Endothelial cell of umbilical vein (primary cell): ENCODE data around the gene P2RY6. TPM values are rescaled to one million over a fixed set of nuclear protein-coding genes. Genes with fewer than 3 reads are reported as not detected.

Experiments
- BruUV-seq: library from RNA; stranded (reverse); fragments of 400-500 nt; replicated peaks from 2 replicates; lab custom pipeline; 2021; lab: Mats Ljungman, UMichigan
- CTCF ChIA-PET: fragments of 300-600, 350-600 bp; sonication (Branson Sonifier 250); formaldehyde crosslinking; loops from one replicate; lab custom pipeline; 2021; ENCODE audit warnings: antibody characterized with exemption, inconsistent platforms; lab: Charles Lee
- POLR2A ChIA-PET: fragments of 300-600, 350-600 bp; sonication (Branson Sonifier 250); formaldehyde crosslinking; loops from one replicate; lab custom pipeline; 2021; ENCODE audit warnings: antibody characterized with exemption, inconsistent platforms; lab: Charles Lee
- DNase-seq: peaks from one replicate; pipeline ENCODE4 v3.0.0-alpha.2; 2011; ENCODE audit warnings: low read depth, low spot score
- FAIRE-seq: peaks from 2 replicates; lab custom pipeline; 2011; peaks lifted over from hg19 to GRCh38; lab: Jason Lieb, UNC
- H2AFZ ChIP-seq: 2 replicates; pipeline ENCODE4 v1.6.0; 2012; ENCODE audit warnings: low read depth, low read length, control low read depth, inconsistent platforms
- H3K27ac ChIP-seq: 2 replicates; pipeline ENCODE4 v1.5.1; 2011; ENCODE audit warnings: low read depth, mild to moderate bottlenecking, control low read depth, low read length, moderate library complexity; ENCODE audit not compliant: insufficient read depth
- H3K27me3 ChIP-seq, 2 experiments: 2 replicates each; pipeline versions ENCODE4 v1.6.0 to v1.6.1; 2011; ENCODE audit warnings: low read length in 2 of 2, mixed read lengths in 1 of 2; ENCODE audit not compliant: control insufficient read depth in 2 of 2, insufficient read depth in 2 of 2
- H3K36me3 ChIP-seq, 2 experiments: 2 replicates in 1 of 2; 3 replicates in 1 of 2; pipeline ENCODE4 v1.5.1; 2011; ENCODE audit warnings: low read length in 2 of 2, mild to moderate bottlenecking in 1 of 2, moderate library complexity in 1 of 2; ENCODE audit not compliant: control insufficient read depth in 2 of 2, insufficient read depth in 2 of 2; ENCODE audit errors: extremely low read depth in 1 of 2
- H3K4me1 ChIP-seq: 3 replicates; pipeline ENCODE4 v1.5.1; 2011; ENCODE audit warnings: mild to moderate bottlenecking, low read length; ENCODE audit not compliant: control insufficient read depth, insufficient read depth; ENCODE audit errors: extremely low read depth
- H3K4me2 ChIP-seq: 2 replicates; pipeline ENCODE4 v1.6.1; 2011; ENCODE audit warnings: low read length, control low read depth, mixed read lengths; ENCODE audit not compliant: insufficient read depth
- H3K4me3 ChIP-seq, 3 experiments: fragments of 200-600 bp in 1 of 3; sonication (generic), shearing (Covaris generic) in 1 of 3; replicated peaks in 1 of 3; 2 replicates each; pipeline ENCODE4 v1.5.1; 2011 to 2016; ENCODE audit warnings: control low read depth in 3 of 3, low read length in 3 of 3, mild to moderate bottlenecking in 2 of 3, inconsistent platforms in 1 of 3, low read depth in 1 of 3, moderate library complexity in 1 of 3; ENCODE audit not compliant: insufficient read depth in 1 of 3
- H3K79me2 ChIP-seq: 2 replicates; pipeline ENCODE4 v1.6.0; 2012; ENCODE audit warnings: low read length, inconsistent platforms; ENCODE audit not compliant: control insufficient read depth, insufficient read depth
- H3K9ac ChIP-seq: replicated peaks from 2 replicates; pipeline ENCODE3; 2011; ENCODE audit warnings: low read length, control low read depth; ENCODE audit not compliant: insufficient read depth; ENCODE audit errors: extremely low read depth
- H3K9me1 ChIP-seq: replicated peaks from 3 replicates; pipeline ENCODE4 v1.6.0; 2011; ENCODE audit warnings: mild to moderate bottlenecking, low read length; ENCODE audit not compliant: control insufficient read depth, insufficient read depth; ENCODE audit errors: extremely low read depth
- H3K9me3 ChIP-seq: replicated peaks from 2 replicates; pipeline ENCODE4 v1.5.1; 2012; ENCODE audit warnings: low read length, inconsistent platforms; ENCODE audit not compliant: control insufficient read depth, insufficient read depth
- H4K20me1 ChIP-seq: replicated peaks from 2 replicates; pipeline ENCODE3; 2011; ENCODE audit warnings: mild to moderate bottlenecking, low read length; ENCODE audit not compliant: control insufficient read depth, insufficient read depth; ENCODE audit errors: extremely low read depth
- CTCF ChIP-seq, 2 donors: IDR thresholded peaks; 1 replicate in 1 of 2; 2 replicates in 1 of 2; pipeline ENCODE4 v1.5.1; 2011; ENCODE audit warnings: low read length in 2 of 2, mild to moderate bottlenecking in 2 of 2, moderate library complexity in 2 of 2, control low read depth in 1 of 2, inconsistent platforms in 1 of 2, low read depth in 1 of 2; ENCODE audit not compliant: insufficient read depth in 1 of 2; ENCODE audit errors: extremely low read depth in 1 of 2
- EZH2 ChIP-seq: IDR thresholded peaks from 2 replicates; pipeline ENCODE4 v1.6.1; 2012; ENCODE audit warnings: borderline replicate concordance, low read depth, mild to moderate bottlenecking, moderate library complexity, low read length, inconsistent platforms; ENCODE audit not compliant: severe bottlenecking
- FOS ChIP-seq: IDR thresholded peaks from 2 replicates; pipeline ENCODE4 v1.6.1; 2011; ENCODE audit warnings: mild to moderate bottlenecking, low read length, moderate library complexity, borderline replicate concordance; ENCODE audit not compliant: insufficient read depth
- GATA2 ChIP-seq: IDR thresholded peaks from 2 replicates; pipeline ENCODE4 v1.7.0; 2011; ENCODE audit warnings: low read depth, mild to moderate bottlenecking, moderate library complexity, mixed read lengths, low read length; ENCODE audit not compliant: insufficient read length, insufficient read depth
- JUN ChIP-seq: IDR thresholded peaks from 2 replicates; pipeline ENCODE4 v1.6.1; 2011; ENCODE audit warnings: borderline replicate concordance, low read depth; ENCODE audit not compliant: insufficient read length, insufficient read depth
- MAX ChIP-seq: IDR thresholded peaks from 2 replicates; pipeline ENCODE4 v1.6.1; 2011; ENCODE audit not compliant: insufficient read depth, insufficient read length
- MYC ChIP-seq: IDR thresholded peaks from one replicate; pipeline ENCODE4 v1.6.1; 2011; ENCODE audit warnings: mild to moderate bottlenecking, low read depth, low read length
- POLR2A ChIP-seq: IDR thresholded peaks from 2 replicates; pipeline ENCODE4 v1.6.1; 2012; ENCODE audit warnings: low read depth, mild to moderate bottlenecking, control low read depth, low read length
- POLR2AphosphoS5 ChIP-seq: IDR thresholded peaks from 2 replicates; pipeline ENCODE4 v1.6.1; 2012; ENCODE audit warnings: low read depth, mild to moderate bottlenecking, control low read depth, low read length, moderate library complexity; ENCODE audit not compliant: insufficient read depth
- dilution Hi-C: fragments of 300-500 bp; cut with MboI; formaldehyde crosslinking; loops from one replicate; pipeline ENCODE4 v1.15.0; 2019; ENCODE audit warnings: low sequenced_read_pairs; ENCODE audit not compliant: extremely low pct_ligation_motif_present
- intact Hi-C: fragments of 100-400 bp; cut with micrococcal nuclease; formaldehyde crosslinking; loops from one replicate; pipeline ENCODE4 v1.10.0; 2022
- polyA plus RNA-seq, 4 experiments: library from polyadenylated mRNA; depleted of rRNA in 3 of 4; stranded (reverse) in 3 of 4; unstranded in 1 of 4; fragments of >200 nt; gene quantifications; 2 replicates each; pipeline versions ENCODE4 v1.2.1 to v1.2.3, GENCODE V29; 2011 to 2012; ENCODE audit warnings: missing spikeins in 1 of 4
- total RNA-seq: library from RNA; stranded (reverse); gene quantifications from 2 replicates; pipeline ENCODE4 v1.2.3, GENCODE V29; 2021

P2RY6 gene
- total and polyA plus RNA-seq, 2 donors (not counting 3 experiments of a cell fraction or from before 2014, with no cell fraction given): 0.47 TPM; not detected in 1

DNA sequence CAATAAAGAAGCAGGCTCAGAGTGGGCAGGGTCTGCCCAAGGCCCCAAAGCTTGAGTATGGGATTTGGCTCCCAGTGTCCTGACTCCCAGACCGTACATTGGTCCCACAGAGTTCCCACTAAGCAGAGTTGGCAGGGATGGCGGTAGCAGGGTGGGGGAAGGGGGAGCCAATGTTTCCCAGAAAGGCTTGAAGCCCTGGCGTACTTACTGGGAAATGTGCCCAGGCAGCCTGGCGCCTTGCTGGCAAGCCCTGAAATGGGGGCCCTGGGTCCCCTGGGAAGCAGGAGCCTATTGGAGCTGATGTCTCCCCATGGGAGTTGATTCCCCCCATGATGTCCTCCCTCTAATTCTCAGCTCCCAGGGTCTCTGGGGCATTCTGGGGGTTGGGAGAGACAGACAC lies 45.2 kb downstream of the P2RY6 start:
- no peak overlapping the region for H3K4me3 ChIP-seq
- H2AFZ ChIP-seq: no peak overlapping the region
- intact Hi-C loops (no loop called here), dilution Hi-C loops (no loop called here)
- no peak for FAIRE-seq
- H3K27me3 ChIP-seq: no peaks in the 10 kb centered on the region
- CTCF ChIA-PET: interaction anchor here (0.7 to 16.0 kb wide), 2 partner anchors 9 to 18 kb away, joined by 4 to 455 read pairs; partner anchors contain the start of gene ARHGEF17
- H3K4me2 ChIP-seq: no peak overlapping the region
- H3K9me1 ChIP-seq: no peaks in the 10 kb centered on the region
- no peak overlapping the region for H3K27ac ChIP-seq
- POLR2A ChIA-PET: interaction anchor here (0.9 kb wide), 1 partner anchor 17 kb away, joined by 3 read pairs; no protein-coding TSS in a partner anchor
- H3K36me3 ChIP-seq: peaks cover 0 to 3% of the 10 kb centered on the region in 2 experiments
- no peak for DNase-seq
- peaks cover 32% of the 10 kb centered on the region for H3K79me2 ChIP-seq
- H3K9me3 ChIP-seq: no peaks in the 10 kb centered on the region
- TF ChIP-seq FOS (no peak), POLR2AphosphoS5 (no peak), EZH2 (no peak), CTCF (IDR thresholded peaks at IDR 0.05; ENCODE audit: extremely low read depth in 1 of 2, insufficient read depth in 1 of 2, low read depth in 1 of 2, low read length in 2 of 2) (no peak), POLR2A (no peak), MAX (no peak), GATA2 (no peak), JUN (no peak), MYC (no peak)
- H4K20me1 ChIP-seq: no peaks in the 10 kb centered on the region
- H3K4me1 ChIP-seq: peaks cover 37% of the 10 kb centered on the region
- no TSS peak for BruUV-seq
- no peak overlapping the region for H3K9ac ChIP-seq
